Smooth muscle cell (in vitro differentiated cells): ENCODE data around the gene SUSD1. TPM values are rescaled to one million over a fixed set of nuclear protein-coding genes. Genes with fewer than 3 reads are reported as not detected.

Experiments
- DNase-seq: peaks from one replicate; lab custom pipeline; 2025; ENCODE audit not compliant: unreplicated experiment; lab: John Stamatoyannopoulos, UW
- H2AFZ ChIP-seq: fragments of 200-600 bp; sonication (generic); 2 replicates; pipeline ENCODE4 v1.6.0; 2016; ENCODE audit warnings: antibody characterized with exemption, low read depth, mild to moderate bottlenecking
- H3F3A ChIP-seq: fragments of 200-600 bp; sonication (generic); 2 replicates; pipeline ENCODE4 v1.6.0; 2017; ENCODE audit warnings: antibody characterized with exemption, low read depth
- H3K27ac ChIP-seq: fragments of 200-600 bp; sonication (generic); 2 replicates; pipeline ENCODE4 v1.5.1; 2016; ENCODE audit warnings: low read depth, mild to moderate bottlenecking
- H3K27me3 ChIP-seq: fragments of 200-600 bp; sonication (generic); 2 replicates; pipeline ENCODE4 v1.6.1; 2016; ENCODE audit warnings: low read depth, mild to moderate bottlenecking
- H3K36me3 ChIP-seq: fragments of 200-600 bp; sonication (generic); 2 replicates; pipeline ENCODE4 v1.5.1; 2016; ENCODE audit warnings: low read depth
- H3K4me1 ChIP-seq: fragments of 200-600 bp; sonication (generic); 2 replicates; pipeline ENCODE4 v1.5.1; 2016; ENCODE audit warnings: low read depth
- H3K4me2 ChIP-seq: fragments of 200-600 bp; sonication (generic); 2 replicates; pipeline ENCODE4 v1.6.0; 2016; ENCODE audit warnings: mild to moderate bottlenecking
- H3K4me3 ChIP-seq: fragments of 200-600 bp; sonication (generic); 2 replicates; pipeline ENCODE4 v1.5.1; 2016; ENCODE audit warnings: mild to moderate bottlenecking
- H3K79me2 ChIP-seq: fragments of 200-600 bp; sonication (generic); 2 replicates; pipeline ENCODE4 v1.6.0; 2016; ENCODE audit warnings: low read depth, mild to moderate bottlenecking
- H3K9ac ChIP-seq: fragments of 200-600 bp; sonication (generic); 2 replicates; pipeline ENCODE4 v1.6.0; 2016; ENCODE audit warnings: low read depth
- H3K9me3 ChIP-seq: fragments of 200-600 bp; sonication (generic); replicated peaks from 2 replicates; pipeline ENCODE4 v1.5.1; 2016; ENCODE audit warnings: low read depth
- H4K20me1 ChIP-seq: fragments of 200-600 bp; sonication (generic); 2 replicates; pipeline ENCODE4 v1.6.0; 2016; ENCODE audit warnings: low read depth
- WGBS: methylation state at CpG from one replicate; pipeline ENCODE4 v1.1.7; 2016; ENCODE audit warnings: low lambda C conversion rate; 5-methylcytosine and 5-hydroxymethylcytosine counted together
- polyA plus RNA-seq: library from polyadenylated mRNA; unstranded; fragments of >200 nt; fragmentation: Nextera tagmentation; extraction: Ambion mirVana; gene quantifications from 2 replicates; pipeline ENCODE4 v1.2.1, GENCODE V29; 2016
- total RNA-seq: library from RNA; depleted of rRNA; stranded (reverse); fragments of >200 nt; gene quantifications from 2 replicates; pipeline ENCODE4 v1.2.3, GENCODE V29; 2014
- TF ChIP-seq, protein P1 (sequence below): fragments of 200-600 bp; sonication (generic); IDR thresholded peaks from 2 replicates; pipeline ENCODE4 v1.5.1; 2017; ENCODE audit warnings: borderline replicate concordance, mild to moderate bottlenecking, antibody characterized with exemption; ENCODE audit not compliant: insufficient read depth, poor library complexity, severe bottlenecking

Gene SUSD1
- total and polyA plus RNA-seq, 2 experiments from 2014 or later, result 6.7 to 11.8 TPM

DNA sequence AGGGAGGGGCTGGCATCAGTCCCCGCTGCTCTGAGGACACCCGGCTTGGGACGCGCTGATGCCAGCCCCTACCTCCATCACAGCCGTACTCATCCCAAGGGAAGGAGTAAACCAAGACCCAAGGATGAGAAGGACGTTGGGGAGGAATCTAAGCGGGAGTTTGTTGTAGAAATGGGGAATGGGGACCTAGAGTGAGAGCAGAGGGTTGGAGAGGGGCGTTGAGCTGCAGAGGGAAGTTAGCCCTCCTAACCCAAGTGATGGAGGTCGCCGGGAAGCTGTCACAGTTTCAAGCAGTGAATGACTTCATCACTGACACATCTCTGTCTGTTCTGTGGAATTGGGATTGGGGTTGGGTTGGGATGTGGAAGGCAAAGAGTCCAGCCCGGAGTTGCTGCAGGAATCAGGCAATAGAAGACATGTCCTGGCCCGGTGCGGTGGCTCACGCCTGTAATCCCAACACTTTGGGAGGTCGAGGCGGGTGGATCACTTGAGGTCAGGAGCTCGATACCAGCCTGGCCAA is 759 bp upstream of the SUSD1 start:
- Histone ChIP-seq H4K20me1 (no peaks in the 10 kb centered on the region), H3K4me1 (no peaks in the 10 kb centered on the region), H3K4me3 (peak overlapping the region; percentile 71), H3K9me3 (no peaks in the 10 kb centered on the region), H3K36me3 (no peaks in the 10 kb centered on the region), H3K27ac (no peak overlapping the region), H3K4me2 (peak overlapping the region; percentile 82), H3K79me2 (no peaks in the 10 kb centered on the region), H2AFZ (peak overlapping the region; percentile 92), H3F3A (peaks cover 5% of the 10 kb centered on the region), H3K9ac (no peak overlapping the region), H3K27me3 (no peaks in the 10 kb centered on the region)
- DNase-seq, result no peak
- TF ChIP-seq, protein P1, sequence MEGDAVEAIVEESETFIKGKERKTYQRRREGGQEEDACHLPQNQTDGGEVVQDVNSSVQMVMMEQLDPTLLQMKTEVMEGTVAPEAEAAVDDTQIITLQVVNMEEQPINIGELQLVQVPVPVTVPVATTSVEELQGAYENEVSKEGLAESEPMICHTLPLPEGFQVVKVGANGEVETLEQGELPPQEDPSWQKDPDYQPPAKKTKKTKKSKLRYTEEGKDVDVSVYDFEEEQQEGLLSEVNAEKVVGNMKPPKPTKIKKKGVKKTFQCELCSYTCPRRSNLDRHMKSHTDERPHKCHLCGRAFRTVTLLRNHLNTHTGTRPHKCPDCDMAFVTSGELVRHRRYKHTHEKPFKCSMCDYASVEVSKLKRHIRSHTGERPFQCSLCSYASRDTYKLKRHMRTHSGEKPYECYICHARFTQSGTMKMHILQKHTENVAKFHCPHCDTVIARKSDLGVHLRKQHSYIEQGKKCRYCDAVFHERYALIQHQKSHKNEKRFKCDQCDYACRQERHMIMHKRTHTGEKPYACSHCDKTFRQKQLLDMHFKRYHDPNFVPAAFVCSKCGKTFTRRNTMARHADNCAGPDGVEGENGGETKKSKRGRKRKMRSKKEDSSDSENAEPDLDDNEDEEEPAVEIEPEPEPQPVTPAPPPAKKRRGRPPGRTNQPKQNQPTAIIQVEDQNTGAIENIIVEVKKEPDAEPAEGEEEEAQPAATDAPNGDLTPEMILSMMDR, result no peak
- 51% methylated on average over 17 of the region's 17 CpGs for WGBS

DNA sequence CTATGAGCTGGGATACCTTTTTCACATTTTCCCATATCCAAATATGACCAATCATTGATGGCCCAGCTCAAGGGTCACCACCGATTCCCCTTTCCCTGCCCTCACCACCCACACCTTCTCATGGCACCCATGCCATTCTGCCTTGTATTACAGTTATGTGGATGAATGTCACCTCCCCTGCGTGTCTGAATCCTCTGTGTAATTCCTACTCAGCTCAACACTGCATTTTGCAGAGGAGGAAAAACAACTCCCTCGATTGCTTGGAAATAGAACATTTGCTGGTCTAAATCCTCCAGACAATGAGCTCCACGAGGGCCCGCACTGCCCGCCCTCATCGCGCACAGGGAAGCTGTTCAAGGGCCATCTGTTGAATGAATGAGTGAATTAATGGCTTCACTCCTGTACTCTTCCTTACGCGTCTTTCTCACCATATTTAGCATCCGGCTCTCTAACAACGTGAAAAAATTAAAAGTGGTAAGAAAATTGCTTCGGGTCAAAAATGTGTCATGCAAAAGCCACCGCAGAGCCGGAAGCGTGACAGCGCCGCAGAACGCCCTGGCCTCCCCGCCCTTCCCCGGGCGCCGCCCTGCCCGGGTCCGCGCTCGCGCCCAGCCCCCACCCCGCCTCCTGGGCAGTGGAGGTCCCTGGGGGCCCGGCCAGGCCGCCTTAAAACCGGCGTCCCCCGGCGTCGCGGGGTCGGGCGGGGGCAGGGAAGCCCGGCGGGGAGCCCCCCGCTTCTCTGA is 704 bp downstream of the SUSD1 start:
- 16% methylated on average over 18 of the region's 42 CpGs for WGBS
- peak overlapping the region; percentile 53 for H2AFZ ChIP-seq
- H3K4me3 ChIP-seq, result peak overlapping the region; percentile 71
- H3K4me2 ChIP-seq, result peak overlapping the region; percentile 82
- no peaks in the 10 kb centered on the region for H3K27me3 ChIP-seq
- no peaks in the 10 kb centered on the region for H3K79me2 ChIP-seq
- no peaks in the 10 kb centered on the region for H3K9me3 ChIP-seq
- TF ChIP-seq, protein P1, result no peak
- H3K9ac ChIP-seq, result peak overlapping the region; percentile 41
- no peaks in the 10 kb centered on the region for H3K4me1 ChIP-seq
- no peaks in the 10 kb centered on the region for H3K36me3 ChIP-seq
- peak; percentile 13 for DNase-seq
- H3F3A ChIP-seq, result no peaks in the 10 kb centered on the region
- H4K20me1 ChIP-seq, result no peaks in the 10 kb centered on the region
- no peak overlapping the region for H3K27ac ChIP-seq

DNA sequence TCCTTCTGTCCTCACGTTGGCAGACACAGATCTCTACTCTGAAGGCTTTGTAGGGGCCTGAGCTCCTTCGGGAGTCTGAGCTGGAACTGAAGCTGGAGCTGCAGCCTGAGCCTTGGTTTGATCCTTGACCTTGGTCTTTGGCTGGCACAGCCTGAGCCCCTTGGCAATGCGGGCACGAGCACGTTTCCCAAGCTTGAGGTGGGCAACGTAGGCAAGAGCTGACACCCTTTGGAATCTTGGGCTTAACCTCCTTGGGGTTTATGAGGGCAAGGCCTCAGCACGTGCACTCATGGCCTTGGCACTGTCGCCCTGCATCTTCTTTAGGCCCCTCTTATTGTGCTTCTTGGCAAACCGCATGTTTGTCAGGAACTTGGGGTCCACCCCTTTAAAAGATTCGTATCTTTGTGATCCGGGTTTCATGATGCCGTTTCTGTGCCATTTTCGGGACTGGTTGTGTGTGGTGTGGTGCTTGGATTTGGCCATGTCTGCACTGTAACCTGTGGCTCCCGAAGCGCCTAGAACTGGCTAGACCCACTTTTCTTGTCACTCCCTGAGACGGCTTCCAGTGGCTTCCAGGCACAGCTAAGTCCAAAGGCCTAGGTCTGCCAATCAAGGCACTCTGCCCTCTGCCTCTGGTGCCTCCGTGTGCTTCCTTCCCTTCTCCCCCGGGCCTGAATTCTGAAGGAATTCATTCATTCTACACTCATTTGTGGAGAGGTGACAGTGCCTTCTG is 1.4 kb downstream of the SUSD1 start:
- no peak for DNase-seq
- no peaks in the 10 kb centered on the region for H4K20me1 ChIP-seq
- no peaks in the 10 kb centered on the region for H3F3A ChIP-seq
- no peak overlapping the region for H2AFZ ChIP-seq
- H3K36me3 ChIP-seq, result no peaks in the 10 kb centered on the region
- H3K4me2 ChIP-seq, result peak overlapping the region; percentile 82
- H3K9me3 ChIP-seq, result no peaks in the 10 kb centered on the region
- peak overlapping the region; percentile 71 for H3K4me3 ChIP-seq
- no peaks in the 10 kb centered on the region for H3K27me3 ChIP-seq
- no peaks in the 10 kb centered on the region for H3K4me1 ChIP-seq
- 82% methylated on average over 18 of the region's 18 CpGs for WGBS
- TF ChIP-seq, protein P1, result no peak
- H3K27ac ChIP-seq, result no peak overlapping the region
- H3K79me2 ChIP-seq, result no peaks in the 10 kb centered on the region
- H3K9ac ChIP-seq, result no peak overlapping the region
